Measurements from ENCODE around the gene SCAPER. TPM values are rescaled to one million over a fixed set of nuclear protein-coding genes. Genes with fewer than 3 reads are reported as not detected.

SCAPER gene
- total RNA-seq, 4 donors from 2014 or later, result 23.5 to 27.7 (median 24.2) TPM

DNA sequence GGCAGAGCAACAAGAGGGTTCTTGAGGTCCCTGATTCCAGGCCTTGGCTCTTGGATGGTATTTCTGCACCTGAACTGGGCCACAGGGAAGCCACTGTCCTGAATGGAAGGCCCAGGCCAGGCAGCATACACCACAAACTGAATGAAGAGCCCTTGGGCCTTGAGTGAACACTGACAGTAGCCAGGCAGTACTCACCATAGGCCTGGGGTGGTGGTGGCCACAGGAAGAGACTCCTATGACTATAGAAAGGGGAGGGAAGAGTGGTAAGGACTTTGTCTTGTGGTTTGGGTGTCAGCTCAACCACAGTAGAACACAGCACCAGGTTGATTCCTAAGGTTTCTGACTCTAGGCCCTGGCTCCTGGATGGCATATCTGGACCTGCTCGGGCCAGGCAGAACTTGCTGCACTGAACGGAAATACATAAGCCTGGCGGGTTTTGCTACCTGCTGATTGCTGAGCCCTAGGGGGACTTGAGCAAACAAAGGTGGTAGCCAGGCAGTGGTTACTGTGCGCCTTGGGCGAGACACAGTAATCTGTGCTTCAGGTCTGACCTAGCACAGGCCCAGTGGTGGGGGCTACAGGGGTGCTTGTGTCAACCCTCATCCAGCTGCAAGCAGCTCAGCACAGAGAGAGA is 327.1 kb downstream of the SCAPER start:
- TF ChIP-seq, protein P1, sequence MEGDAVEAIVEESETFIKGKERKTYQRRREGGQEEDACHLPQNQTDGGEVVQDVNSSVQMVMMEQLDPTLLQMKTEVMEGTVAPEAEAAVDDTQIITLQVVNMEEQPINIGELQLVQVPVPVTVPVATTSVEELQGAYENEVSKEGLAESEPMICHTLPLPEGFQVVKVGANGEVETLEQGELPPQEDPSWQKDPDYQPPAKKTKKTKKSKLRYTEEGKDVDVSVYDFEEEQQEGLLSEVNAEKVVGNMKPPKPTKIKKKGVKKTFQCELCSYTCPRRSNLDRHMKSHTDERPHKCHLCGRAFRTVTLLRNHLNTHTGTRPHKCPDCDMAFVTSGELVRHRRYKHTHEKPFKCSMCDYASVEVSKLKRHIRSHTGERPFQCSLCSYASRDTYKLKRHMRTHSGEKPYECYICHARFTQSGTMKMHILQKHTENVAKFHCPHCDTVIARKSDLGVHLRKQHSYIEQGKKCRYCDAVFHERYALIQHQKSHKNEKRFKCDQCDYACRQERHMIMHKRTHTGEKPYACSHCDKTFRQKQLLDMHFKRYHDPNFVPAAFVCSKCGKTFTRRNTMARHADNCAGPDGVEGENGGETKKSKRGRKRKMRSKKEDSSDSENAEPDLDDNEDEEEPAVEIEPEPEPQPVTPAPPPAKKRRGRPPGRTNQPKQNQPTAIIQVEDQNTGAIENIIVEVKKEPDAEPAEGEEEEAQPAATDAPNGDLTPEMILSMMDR (IDR thresholded peaks at IDR 0.05; ENCODE audit: low read depth), result no peak

GRCh38 chr15:76576523-76577279 is 328.4 kb downstream of the SCAPER start:
- TF ChIP-seq, protein P1 (IDR thresholded peaks at IDR 0.05; ENCODE audit: low read depth), result no peak

- TF ChIP-seq, protein P1 (IDR thresholded peaks at IDR 0.05; ENCODE audit: low read depth), result no peak
These were observed 329.5 kb downstream of the SCAPER start for GRCh38 chr15:76575679-76576078.

GRCh38 chr15:76575274-76575673 is 329.9 kb downstream of the SCAPER start:
- TF ChIP-seq, protein P1 (IDR thresholded peaks at IDR 0.05; ENCODE audit: low read depth), result no peak

- TF ChIP-seq, protein P1 (IDR thresholded peaks at IDR 0.05; ENCODE audit: low read depth), result no peak
These were observed 332.2 kb downstream of the SCAPER start for GRCh38 chr15:76572983-76573314.

DNA sequence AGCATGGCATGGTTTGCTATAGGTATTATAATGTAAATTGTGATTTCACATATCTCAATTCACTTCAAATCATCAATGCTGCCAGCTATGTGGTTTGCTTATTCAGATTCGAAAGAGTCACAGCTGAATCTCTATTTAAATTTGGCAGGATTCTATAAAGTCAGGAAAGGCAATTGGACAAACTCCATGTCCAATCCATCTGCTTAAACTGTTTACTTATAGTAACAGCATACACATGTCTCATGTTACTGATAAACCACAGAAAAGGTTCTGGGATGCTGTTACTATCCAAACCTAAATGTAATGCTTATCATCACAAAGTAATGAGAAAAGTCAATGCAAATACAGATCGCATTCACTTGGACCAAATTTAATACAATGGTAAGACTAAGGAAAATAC is 338.9 kb downstream of the SCAPER start:
- TF ChIP-seq, protein P1 (IDR thresholded peaks at IDR 0.05; ENCODE audit: low read depth), result no peak

DNA sequence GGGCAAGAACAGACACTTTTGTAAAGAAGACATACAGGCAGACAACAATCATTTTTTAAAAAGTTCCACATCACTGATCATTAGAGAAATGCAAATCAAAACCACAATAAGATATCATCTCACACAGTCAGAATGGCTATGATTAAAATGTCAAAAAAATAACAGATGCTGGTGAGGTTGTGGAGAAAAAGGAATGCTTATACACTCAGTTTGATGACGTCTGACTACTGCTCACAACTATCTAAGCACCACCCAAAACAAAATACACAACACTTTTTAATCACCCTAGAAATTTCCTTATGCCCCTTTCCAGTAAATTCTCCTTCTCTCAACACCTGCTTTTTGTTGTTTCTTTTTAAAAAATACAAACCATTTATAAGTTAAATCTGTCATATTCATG is 339.8 kb downstream of the SCAPER start:
- TF ChIP-seq, protein P1 (IDR thresholded peaks at IDR 0.05; ENCODE audit: low read depth), result no peak
